Fibroblast of skin of right quadriceps (primary cell): ENCODE measurements around the gene MPPED1.

ENCODE experiments used
- DNase-seq: peaks from one replicate; pipeline ENCODE4 v3.0.0-alpha.2; 2013

MPPED1 gene

GRCh38 chr22:43412808-43413795 lies 1.3 kb downstream of the MPPED1 start:
- DNase-seq: no peak

DNA sequence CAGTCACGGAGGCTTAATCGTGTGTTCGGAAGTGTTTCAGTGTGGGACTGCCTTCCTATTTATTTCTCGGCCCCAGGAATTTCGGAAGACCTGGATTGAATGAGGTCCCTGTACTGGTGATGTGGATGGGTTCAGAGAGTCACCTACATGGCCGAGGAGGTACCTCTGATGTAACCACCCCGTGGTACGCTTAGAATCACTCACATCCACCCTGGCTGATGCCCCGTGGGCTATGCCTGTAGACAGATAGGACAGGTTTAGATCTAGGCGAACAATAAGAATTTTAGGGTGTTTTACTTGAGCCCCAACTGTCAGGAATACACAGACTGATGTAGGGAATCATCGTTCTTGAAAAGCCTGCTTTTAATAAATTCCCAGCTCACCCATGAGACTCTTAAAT lies 2.0 kb downstream of the MPPED1 start:
- no peak for DNase-seq

DNA sequence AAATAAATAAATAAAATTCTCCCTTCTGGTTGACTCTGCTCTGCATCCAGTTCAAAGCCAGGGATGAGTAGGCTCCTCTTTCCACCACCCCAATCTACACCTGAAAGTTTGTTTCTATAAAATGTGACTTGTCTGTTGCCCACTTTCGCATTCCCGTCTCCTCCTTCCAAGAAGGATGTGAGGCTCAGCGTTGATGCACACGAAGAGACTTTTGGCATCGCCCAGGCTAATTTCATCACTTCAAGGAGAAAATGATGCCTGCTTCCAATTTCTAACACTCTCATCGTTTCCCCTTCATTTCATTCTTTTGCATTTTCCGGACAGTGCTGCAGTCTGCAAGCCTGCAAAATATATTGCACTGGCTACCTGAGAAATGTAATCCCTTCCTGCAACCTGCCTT lies 3.9 kb downstream of the MPPED1 start:
- no peak for DNase-seq

DNA sequence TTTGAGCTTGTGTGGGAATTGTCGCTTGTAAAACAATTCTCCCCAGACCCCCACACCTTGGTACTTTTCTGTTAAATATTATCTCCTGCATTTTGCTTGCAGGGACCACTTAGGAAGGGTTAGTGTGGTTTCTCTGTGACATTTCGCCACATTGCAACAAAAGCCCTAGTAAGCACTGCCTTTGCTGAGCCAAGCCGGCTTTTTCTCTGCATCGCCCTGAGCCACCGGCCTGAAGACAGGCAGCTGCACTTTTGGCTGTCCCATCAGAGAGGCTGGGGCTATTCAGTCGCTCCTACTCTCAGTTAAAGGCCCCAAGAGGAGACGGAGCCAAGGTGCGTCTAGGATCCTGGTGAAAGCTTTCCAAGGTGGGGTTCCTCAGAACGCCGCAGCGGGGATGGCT lies 5.7 kb downstream of the MPPED1 start:
- no peak for DNase-seq

GRCh38 chr22:43418079-43418825 lies 6.4 kb downstream of the MPPED1 start:
- DNase-seq: no peak

GRCh38 chr22:43419371-43420080 lies 7.7 kb downstream of the MPPED1 start:
- no peak for DNase-seq

- DNase-seq: no peak
These were observed 9.3 kb downstream of the MPPED1 start for GRCh38 chr22:43421046-43421665.

GRCh38 chr22:43421914-43422615 lies 10.3 kb downstream of the MPPED1 start:
- no peak for DNase-seq

DNA sequence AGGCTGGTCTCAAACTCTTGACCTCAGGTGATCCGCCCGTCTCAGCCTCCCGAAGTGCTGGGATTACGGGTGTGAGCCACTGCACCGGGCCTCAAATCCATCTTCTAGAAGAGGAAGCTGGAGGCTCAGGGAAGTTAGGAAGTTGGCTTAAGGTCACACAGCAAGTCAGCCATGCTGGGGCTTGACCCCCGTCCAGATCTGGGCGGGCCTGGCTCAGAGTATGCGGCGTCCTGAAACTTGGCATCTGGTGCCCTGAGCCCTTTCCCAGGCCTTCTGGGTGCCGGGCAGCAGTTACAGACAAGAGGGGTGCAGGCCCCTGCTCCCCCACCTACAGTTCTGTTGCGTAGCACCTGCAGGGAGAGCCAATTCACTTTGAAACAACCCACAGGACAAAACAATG lies 11.2 kb downstream of the MPPED1 start:
- DNase-seq: no peak

DNA sequence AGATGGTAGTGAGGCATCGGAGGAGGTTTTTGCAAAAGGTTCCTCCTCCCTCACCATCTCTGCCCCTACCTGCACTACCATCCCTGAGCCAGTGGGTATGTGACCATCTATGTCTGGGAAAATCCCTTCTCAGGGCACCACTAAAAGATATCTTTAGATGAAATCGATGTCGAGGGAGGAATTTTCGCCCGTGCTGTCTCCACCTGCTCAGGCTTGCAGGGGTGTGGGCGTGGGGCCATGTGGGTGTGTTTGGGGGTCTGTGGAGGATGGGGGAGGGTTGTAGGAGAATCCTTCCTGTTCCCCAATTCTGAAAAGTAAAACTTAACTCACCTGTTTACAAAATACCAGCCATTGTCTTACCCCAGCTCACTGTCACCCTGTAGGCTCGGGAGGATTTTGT lies 12.4 kb downstream of the MPPED1 start:
- no peak for DNase-seq

DNA sequence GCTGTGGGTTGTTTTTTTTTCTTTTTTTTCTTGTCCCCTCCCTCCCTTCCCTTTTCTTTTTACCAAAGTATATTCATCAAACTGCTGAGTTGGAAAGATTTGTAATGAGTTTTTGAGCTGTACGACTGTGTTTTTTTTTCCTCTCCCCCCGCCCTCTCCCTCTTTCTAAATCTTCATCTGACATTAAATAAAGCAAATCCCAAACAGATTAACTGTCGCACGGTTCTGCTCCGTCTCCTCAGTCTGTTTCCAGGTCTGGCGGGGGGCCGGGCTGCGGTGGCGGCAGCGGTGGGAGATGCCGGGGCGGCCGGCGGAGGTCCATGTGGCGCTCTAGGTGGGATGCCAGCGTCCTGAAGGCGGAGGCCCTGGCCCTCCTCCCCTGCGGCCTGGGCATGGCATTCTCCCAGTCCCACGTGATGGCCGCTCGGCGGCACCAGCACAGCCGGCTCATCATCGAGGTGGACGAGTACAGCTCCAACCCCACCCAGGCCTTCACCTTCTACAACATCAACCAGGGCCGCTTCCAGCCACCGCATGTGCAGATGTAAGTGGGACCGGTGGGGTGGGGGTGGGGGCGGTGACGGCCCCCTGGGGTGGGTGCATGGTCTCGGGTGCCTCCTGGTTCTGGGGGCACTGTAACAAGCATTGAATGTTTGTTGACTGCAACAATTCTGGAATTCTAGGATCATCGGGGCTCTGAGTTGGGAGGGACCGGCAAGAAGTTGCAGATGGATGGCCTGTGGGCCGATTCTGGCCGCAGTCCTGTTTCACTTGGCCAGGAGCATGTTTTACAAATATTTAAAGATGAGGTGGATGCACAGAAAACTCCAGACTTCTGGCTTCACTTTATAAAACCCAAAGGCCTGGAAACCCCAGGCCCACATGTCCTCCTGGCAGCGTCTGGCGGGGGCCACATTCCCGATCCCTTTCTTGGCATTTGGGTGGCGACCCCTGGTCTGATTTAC lies 13.1 kb downstream of the MPPED1 start:
- no peak for DNase-seq

- DNase-seq: no peak
These were observed 14.4 kb downstream of the MPPED1 start for GRCh38 chr22:43425976-43426785.

DNA sequence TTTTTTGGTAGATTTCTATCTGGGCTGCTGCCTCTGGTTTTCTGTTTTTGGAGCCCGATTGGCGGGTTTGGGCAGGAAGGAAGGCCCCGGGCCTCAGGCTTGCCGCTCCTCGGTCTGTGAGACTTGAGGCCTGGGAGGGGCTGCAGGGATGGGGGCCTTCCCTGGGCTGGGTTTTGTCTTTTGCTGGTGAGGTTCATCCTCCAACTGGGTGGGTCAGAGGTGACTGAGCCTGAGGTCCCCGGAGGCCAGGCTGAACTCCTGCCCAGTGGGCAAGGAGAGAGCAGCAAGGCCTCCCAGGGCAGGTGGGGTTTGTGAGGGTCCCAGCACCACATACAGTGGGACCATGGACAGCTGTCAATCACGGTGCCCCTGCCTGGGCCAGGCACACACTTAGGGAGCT lies 15.0 kb downstream of the MPPED1 start:
- DNase-seq: no peak

- DNase-seq: no peak
These were observed 15.6 kb downstream of the MPPED1 start for GRCh38 chr22:43427296-43428004.

DNA sequence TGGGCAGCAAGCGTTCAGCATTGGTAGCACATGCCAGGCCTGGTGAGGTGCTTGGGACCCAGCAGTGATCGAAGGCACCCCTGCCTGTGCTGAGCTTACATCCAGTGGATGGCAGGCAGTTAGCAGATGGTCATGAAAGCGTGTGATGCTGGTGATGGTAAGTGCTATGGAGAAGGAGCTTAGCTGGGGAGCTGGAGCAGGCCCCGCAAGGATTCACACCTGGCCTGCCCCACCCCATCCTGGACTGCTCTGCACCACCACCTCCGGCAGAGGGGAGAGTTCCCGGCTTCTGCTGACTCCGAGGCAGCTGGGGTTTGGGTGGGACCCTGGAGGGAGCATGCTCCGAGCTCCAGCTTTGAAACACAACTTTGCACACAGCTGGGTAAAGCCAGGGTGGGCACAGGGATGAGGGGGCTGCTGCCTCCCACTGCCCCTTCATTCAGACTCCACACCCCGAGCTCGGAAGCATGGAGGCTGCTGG lies 16.2 kb downstream of the MPPED1 start:
- no peak for DNase-seq

- no peak for DNase-seq
These were observed 16.7 kb downstream of the MPPED1 start for GRCh38 chr22:43428521-43428920.

GRCh38 chr22:43429426-43429825 lies 17.6 kb downstream of the MPPED1 start:
- no peak for DNase-seq

GRCh38 chr22:43431808-43432554 lies 20.2 kb downstream of the MPPED1 start:
- DNase-seq: no peak
